ENCODE data around the gene THRB. TPM values are rescaled to one million over a fixed set of nuclear protein-coding genes. Genes with fewer than 3 reads are reported as not detected.

Gene THRB
- total and polyA plus RNA-seq, 9 of the 15 experiments (the other 6 are each of a cell fraction or from before 2014, with no cell fraction given), result 1.7 to 14.9 (median 6.9) TPM

- TF ChIP-seq MED1 (CRISPR knock-in tag; IDR thresholded peaks at IDR 0.05; ENCODE audit: borderline replicate concordance), result no peak
- no peak for TF ChIP-seq PURB (CRISPR knock-in tag; IDR thresholded peaks at IDR 0.05; ENCODE audit: low read depth)
- no peak for TF ChIP-seq ZNF318 (IDR thresholded peaks at IDR 0.05; ENCODE audit: borderline replicate concordance in 1 of 2, low read depth in 1 of 2)
- peak; percentile 45 for TF ChIP-seq L3MBTL2 (IDR thresholded peaks at IDR 0.05)
- TF ChIP-seq CBX8 (IDR thresholded peaks at IDR 0.05; ENCODE audit: borderline replicate concordance, extremely low read depth, low read depth, low read length, poor library complexity, severe bottlenecking), result no peak
Observed at GRCh38 chr3:24510030-24510648, 15.5 kb upstream of the THRB start (continued).

Measured in K562 (cell line).